HepG2 (cell line): ENCODE results near the gene PRM3. TPM values are rescaled to one million over a fixed set of nuclear protein-coding genes. Genes with fewer than 3 reads are reported as not detected.
A peak's percentile ranks its signal among the peaks of the same experiment; 100 is the strongest.

Experiments used
- ATF7 ChIP-seq, 2 experiments: fragments of 450-650 bp in 1 of 2; sonication (generic) in 1 of 2; formaldehyde crosslinking in 1 of 2; IDR thresholded peaks; 2 replicates each; pipeline versions ENCODE4 v1.4.0 to v1.6.1; 2016 to 2020; ENCODE audit warnings: antibody characterized with exemption in 1 of 2, mild to moderate bottlenecking in 1 of 2, missing genetic modification reagents in 1 of 2
- ELF1 ChIP-seq: sonication (generic); formaldehyde crosslinking; IDR thresholded peaks from 2 replicates; pipeline ENCODE4 v1.4.0; 2020; ENCODE audit warnings: missing genetic modification reagents
- ELF3 ChIP-seq: IDR thresholded peaks from 2 replicates; pipeline ENCODE4 v1.6.1; 2016; ENCODE audit warnings: missing genetic modification reagents, missing compliant biosample characterization
- SAFB2 ChIP-seq: sonication (generic); formaldehyde crosslinking; IDR thresholded peaks from 2 replicates; pipeline ENCODE4 v1.5.1; 2020; ENCODE audit warnings: missing genetic modification reagents, low read depth, mild to moderate bottlenecking, borderline replicate concordance
- SETDB1 ChIP-seq: sonication (generic); formaldehyde crosslinking; IDR thresholded peaks from 2 replicates; pipeline ENCODE4 v1.5.1; 2020; ENCODE audit warnings: missing genetic modification reagents, mild to moderate bottlenecking, borderline replicate concordance
- SMYD3 ChIP-seq: sonication (generic); formaldehyde crosslinking; IDR thresholded peaks from 2 replicates; pipeline ENCODE4 v1.8.1; 2023; ENCODE audit warnings: mild to moderate bottlenecking, missing genetic modification reagents
- ZNF768 ChIP-seq: sonication (generic); formaldehyde crosslinking; IDR thresholded peaks from 2 replicates; pipeline ENCODE4 v1.4.0; 2020; ENCODE audit warnings: missing genetic modification reagents
- polyA plus RNA-seq, 8 experiments: library from polyadenylated mRNA; depleted of rRNA in 3 of 8; stranded (reverse) in 7 of 8; unstranded in 1 of 8; fragments of >200 nt; fragmentation: Illumina TruSeq in 4 of 8; extraction: Trizol in 4 of 8; gene quantifications; 2 replicates each; pipeline versions ENCODE4 v1.2.1 to v1.2.3, GENCODE V29; 2011 to 2016; ENCODE audit warnings: low read depth in 4 of 8, missing spikeins in 1 of 8, mixed read lengths in 1 of 8; ENCODE audit not compliant: insufficient read depth in 1 of 8
- total RNA-seq, 5 experiments: library from RNA; depleted of rRNA; stranded (reverse); fragments of >200 nt; fragmentation: Illumina TruSeq; extraction: Trizol; gene quantifications; 2 replicates each; pipeline ENCODE4 v1.2.3, GENCODE V29; 2016; ENCODE audit warnings: low read depth in 1 of 5
- TF ChIP-seq, protein P1 (sequence below): sonication (generic); formaldehyde crosslinking; IDR thresholded peaks from 2 replicates; pipeline ENCODE4 v1.4.0; 2020; ENCODE audit warnings: missing genetic modification reagents
- TF ChIP-seq, protein P2 (sequence below): sonication (generic); formaldehyde crosslinking; conservative IDR thresholded peaks from 2 replicates; pipeline ENCODE4 v1.8.0; 2022; ENCODE audit warnings: missing genetic modification reagents
- TF ChIP-seq, protein P3 (sequence below): sonication (generic); formaldehyde crosslinking; conservative IDR thresholded peaks from 2 replicates; pipeline ENCODE4 v1.4.0; 2020; ENCODE audit warnings: missing genetic modification reagents
- TF ChIP-seq, protein P4 (sequence below), 2 experiments: IDR thresholded peaks; 2 replicates each; pipeline ENCODE4 v1.6.1; 2011 to 2012; ENCODE audit warnings: low read length in 2 of 2, borderline replicate concordance in 1 of 2, low read depth in 1 of 2, mild to moderate bottlenecking in 1 of 2, moderate library complexity in 1 of 2
- TF ChIP-seq, protein P5 (sequence below): sonication (generic); formaldehyde crosslinking; IDR thresholded peaks from 2 replicates; pipeline ENCODE4 v1.5.0; 2020; ENCODE audit warnings: mild to moderate bottlenecking, missing genetic modification reagents, borderline replicate concordance

The PRM3 gene
- total and polyA plus RNA-seq, 2 of the 13 experiments (the other 11 are each of a cell fraction or from before 2014, with no cell fraction given): not detected

DNA sequence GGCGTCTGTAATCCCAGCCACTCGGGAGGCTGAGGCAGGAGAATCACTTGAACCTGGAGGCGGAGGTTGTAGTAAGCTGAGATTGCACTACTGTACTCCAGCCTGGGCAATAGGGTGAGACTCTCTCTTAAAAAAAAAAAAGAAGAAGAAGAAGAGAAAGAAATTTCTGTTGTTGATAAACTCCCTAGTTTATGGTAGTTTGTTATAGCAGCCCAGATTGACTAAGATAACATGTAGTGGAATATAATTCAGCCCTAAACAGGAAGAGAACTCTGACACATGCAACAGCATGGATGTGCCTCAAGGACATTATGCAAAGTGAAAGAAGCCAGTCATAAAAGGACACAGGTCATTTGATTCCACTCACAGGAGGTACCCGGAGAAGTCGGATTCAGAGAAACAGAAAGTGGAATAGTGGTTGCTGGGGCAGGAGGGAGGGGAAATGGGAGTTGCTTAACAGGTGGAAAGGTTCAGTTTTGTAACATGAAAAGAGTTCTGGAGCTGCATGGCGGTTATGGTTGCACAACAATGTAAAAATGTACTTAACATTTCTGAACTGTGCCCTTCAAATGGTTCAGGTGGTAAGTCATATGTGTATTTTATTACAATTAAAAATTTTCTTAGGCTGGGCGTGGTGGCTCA is 33.7 kb upstream of the PRM3 start (continued):
- TF ChIP-seq, protein P1, sequence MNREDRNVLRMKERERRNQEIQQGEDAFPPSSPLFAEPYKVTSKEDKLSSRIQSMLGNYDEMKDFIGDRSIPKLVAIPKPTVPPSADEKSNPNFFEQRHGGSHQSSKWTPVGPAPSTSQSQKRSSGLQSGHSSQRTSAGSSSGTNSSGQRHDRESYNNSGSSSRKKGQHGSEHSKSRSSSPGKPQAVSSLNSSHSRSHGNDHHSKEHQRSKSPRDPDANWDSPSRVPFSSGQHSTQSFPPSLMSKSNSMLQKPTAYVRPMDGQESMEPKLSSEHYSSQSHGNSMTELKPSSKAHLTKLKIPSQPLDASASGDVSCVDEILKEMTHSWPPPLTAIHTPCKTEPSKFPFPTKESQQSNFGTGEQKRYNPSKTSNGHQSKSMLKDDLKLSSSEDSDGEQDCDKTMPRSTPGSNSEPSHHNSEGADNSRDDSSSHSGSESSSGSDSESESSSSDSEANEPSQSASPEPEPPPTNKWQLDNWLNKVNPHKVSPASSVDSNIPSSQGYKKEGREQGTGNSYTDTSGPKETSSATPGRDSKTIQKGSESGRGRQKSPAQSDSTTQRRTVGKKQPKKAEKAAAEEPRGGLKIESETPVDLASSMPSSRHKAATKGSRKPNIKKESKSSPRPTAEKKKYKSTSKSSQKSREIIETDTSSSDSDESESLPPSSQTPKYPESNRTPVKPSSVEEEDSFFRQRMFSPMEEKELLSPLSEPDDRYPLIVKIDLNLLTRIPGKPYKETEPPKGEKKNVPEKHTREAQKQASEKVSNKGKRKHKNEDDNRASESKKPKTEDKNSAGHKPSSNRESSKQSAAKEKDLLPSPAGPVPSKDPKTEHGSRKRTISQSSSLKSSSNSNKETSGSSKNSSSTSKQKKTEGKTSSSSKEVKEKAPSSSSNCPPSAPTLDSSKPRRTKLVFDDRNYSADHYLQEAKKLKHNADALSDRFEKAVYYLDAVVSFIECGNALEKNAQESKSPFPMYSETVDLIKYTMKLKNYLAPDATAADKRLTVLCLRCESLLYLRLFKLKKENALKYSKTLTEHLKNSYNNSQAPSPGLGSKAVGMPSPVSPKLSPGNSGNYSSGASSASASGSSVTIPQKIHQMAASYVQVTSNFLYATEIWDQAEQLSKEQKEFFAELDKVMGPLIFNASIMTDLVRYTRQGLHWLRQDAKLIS (CRISPR knock-in tag): no peak
- TF ChIP-seq, protein P2, sequence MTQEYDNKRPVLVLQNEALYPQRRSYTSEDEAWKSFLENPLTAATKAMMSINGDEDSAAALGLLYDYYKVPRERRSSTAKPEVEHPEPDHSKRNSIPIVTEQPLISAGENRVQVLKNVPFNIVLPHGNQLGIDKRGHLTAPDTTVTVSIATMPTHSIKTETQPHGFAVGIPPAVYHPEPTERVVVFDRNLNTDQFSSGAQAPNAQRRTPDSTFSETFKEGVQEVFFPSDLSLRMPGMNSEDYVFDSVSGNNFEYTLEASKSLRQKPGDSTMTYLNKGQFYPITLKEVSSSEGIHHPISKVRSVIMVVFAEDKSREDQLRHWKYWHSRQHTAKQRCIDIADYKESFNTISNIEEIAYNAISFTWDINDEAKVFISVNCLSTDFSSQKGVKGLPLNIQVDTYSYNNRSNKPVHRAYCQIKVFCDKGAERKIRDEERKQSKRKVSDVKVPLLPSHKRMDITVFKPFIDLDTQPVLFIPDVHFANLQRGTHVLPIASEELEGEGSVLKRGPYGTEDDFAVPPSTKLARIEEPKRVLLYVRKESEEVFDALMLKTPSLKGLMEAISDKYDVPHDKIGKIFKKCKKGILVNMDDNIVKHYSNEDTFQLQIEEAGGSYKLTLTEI (CRISPR knock-in tag): no peak
- TF ChIP-seq ATF7 (IDR thresholded peaks at IDR 0.05) (peak; percentile 35; the same call in 1 of the 2 replicates), ATF7 (CRISPR knock-in tag; IDR thresholded peaks at IDR 0.05) (no peak), ELF3 (CRISPR knock-in tag) (peak; percentile 82), SAFB2 (CRISPR knock-in tag) (no peak), SETDB1 (no peak), ELF1 (CRISPR knock-in tag) (peak; percentile 63), ZNF768 (CRISPR knock-in tag) (no peak), SMYD3 (CRISPR knock-in tag) (0 out of 2 replicates have a peak, but pooled peaks have one; percentile 47)
- TF ChIP-seq, protein P3, sequence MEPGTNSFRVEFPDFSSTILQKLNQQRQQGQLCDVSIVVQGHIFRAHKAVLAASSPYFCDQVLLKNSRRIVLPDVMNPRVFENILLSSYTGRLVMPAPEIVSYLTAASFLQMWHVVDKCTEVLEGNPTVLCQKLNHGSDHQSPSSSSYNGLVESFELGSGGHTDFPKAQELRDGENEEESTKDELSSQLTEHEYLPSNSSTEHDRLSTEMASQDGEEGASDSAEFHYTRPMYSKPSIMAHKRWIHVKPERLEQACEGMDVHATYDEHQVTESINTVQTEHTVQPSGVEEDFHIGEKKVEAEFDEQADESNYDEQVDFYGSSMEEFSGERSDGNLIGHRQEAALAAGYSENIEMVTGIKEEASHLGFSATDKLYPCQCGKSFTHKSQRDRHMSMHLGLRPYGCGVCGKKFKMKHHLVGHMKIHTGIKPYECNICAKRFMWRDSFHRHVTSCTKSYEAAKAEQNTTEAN: peak; percentile 83
- TF ChIP-seq, protein P4, sequence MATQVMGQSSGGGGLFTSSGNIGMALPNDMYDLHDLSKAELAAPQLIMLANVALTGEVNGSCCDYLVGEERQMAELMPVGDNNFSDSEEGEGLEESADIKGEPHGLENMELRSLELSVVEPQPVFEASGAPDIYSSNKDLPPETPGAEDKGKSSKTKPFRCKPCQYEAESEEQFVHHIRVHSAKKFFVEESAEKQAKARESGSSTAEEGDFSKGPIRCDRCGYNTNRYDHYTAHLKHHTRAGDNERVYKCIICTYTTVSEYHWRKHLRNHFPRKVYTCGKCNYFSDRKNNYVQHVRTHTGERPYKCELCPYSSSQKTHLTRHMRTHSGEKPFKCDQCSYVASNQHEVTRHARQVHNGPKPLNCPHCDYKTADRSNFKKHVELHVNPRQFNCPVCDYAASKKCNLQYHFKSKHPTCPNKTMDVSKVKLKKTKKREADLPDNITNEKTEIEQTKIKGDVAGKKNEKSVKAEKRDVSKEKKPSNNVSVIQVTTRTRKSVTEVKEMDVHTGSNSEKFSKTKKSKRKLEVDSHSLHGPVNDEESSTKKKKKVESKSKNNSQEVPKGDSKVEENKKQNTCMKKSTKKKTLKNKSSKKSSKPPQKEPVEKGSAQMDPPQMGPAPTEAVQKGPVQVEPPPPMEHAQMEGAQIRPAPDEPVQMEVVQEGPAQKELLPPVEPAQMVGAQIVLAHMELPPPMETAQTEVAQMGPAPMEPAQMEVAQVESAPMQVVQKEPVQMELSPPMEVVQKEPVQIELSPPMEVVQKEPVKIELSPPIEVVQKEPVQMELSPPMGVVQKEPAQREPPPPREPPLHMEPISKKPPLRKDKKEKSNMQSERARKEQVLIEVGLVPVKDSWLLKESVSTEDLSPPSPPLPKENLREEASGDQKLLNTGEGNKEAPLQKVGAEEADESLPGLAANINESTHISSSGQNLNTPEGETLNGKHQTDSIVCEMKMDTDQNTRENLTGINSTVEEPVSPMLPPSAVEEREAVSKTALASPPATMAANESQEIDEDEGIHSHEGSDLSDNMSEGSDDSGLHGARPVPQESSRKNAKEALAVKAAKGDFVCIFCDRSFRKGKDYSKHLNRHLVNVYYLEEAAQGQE (IDR thresholded peaks at IDR 0.05; ENCODE audit: borderline replicate concordance in 1 of 2, low read depth in 1 of 2, low read length in 2 of 2): peak in 1 of 2 experiments; percentile 41; a peak in 1 of 4 replicates
- TF ChIP-seq, protein P5, sequence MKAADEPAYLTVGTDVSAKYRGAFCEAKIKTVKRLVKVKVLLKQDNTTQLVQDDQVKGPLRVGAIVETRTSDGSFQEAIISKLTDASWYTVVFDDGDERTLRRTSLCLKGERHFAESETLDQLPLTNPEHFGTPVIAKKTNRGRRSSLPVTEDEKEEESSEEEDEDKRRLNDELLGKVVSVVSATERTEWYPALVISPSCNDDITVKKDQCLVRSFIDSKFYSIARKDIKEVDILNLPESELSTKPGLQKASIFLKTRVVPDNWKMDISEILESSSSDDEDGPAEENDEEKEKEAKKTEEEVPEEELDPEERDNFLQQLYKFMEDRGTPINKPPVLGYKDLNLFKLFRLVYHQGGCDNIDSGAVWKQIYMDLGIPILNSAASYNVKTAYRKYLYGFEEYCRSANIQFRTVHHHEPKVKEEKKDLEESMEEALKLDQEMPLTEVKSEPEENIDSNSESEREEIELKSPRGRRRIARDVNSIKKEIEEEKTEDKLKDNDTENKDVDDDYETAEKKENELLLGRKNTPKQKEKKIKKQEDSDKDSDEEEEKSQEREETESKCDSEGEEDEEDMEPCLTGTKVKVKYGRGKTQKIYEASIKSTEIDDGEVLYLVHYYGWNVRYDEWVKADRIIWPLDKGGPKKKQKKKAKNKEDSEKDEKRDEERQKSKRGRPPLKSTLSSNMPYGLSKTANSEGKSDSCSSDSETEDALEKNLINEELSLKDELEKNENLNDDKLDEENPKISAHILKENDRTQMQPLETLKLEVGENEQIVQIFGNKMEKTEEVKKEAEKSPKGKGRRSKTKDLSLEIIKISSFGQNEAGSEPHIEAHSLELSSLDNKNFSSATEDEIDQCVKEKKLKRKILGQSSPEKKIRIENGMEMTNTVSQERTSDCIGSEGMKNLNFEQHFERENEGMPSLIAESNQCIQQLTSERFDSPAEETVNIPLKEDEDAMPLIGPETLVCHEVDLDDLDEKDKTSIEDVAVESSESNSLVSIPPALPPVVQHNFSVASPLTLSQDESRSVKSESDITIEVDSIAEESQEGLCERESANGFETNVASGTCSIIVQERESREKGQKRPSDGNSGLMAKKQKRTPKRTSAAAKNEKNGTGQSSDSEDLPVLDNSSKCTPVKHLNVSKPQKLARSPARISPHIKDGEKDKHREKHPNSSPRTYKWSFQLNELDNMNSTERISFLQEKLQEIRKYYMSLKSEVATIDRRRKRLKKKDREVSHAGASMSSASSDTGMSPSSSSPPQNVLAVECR: peak; percentile 66; the same call in 1 of the 2 replicates
